GM12878 (cell line): Measurements from ENCODE around the gene GNAI2. TPM values are rescaled to one million over a fixed set of nuclear protein-coding genes. Genes with fewer than 3 reads are reported as not detected.

Experiments
- ATAC-seq: fragments of 200-7000 bp; cut with Tn5 transposase; 3 replicates; pipeline ENCODE4 v1.9.1; 2020; ENCODE audit warnings: mild to moderate bottlenecking, moderate library complexity
- BruUV-seq: library from RNA; stranded (reverse); fragments of 400-500 nt; replicated peaks from 2 replicates; lab custom pipeline; 2021; lab: Mats Ljungman, UMichigan
- CTCF ChIA-PET: fragments of 300-600 bp; sonication (Branson Sonifier 250); formaldehyde crosslinking; extraction: SDS; loops from one replicate; lab custom pipeline; 2021; ENCODE audit warnings: inconsistent platforms; lab: Yijun Ruan, JAX
- POLR2A ChIA-PET: fragments of 350-600 bp; formaldehyde crosslinking; extraction: SDS; loops from one replicate; lab custom pipeline; 2021; ENCODE audit warnings: inconsistent platforms; lab: Charles Lee
- RAD21 ChIA-PET: fragments of 300-600 bp; sonication (Branson Sonifier 250); formaldehyde crosslinking; loops from one replicate; lab custom pipeline; 2023; ENCODE audit warnings: antibody characterized with exemption; ENCODE audit not compliant: unreplicated experiment; lab: Charles Lee
- SMC1A ChIA-PET: fragments of 300-600 bp; sonication (Branson Sonifier 250); formaldehyde crosslinking; loops from one replicate; lab custom pipeline; 2023; ENCODE audit not compliant: unreplicated experiment, uncharacterized antibody; lab: Charles Lee
- DNase-seq: peaks from one replicate; pipeline ENCODE4 v3.0.0-alpha.2; 2011; ENCODE audit warnings: low read depth, low spot score
- FAIRE-seq: peaks from 3 replicates; lab custom pipeline; 2011; peaks lifted over from hg19 to GRCh38; lab: Jason Lieb, UNC
- H2AFZ ChIP-seq: 2 replicates; pipeline ENCODE4 v1.6.0; 2011; ENCODE audit warnings: low read depth, low read length, control low read depth; ENCODE audit not compliant: control insufficient read depth
- H3K27ac ChIP-seq: 2 replicates; pipeline ENCODE4 v1.5.1; 2011; ENCODE audit warnings: control low read depth; ENCODE audit not compliant: control insufficient read depth, insufficient read depth
- H3K27me3 ChIP-seq, 2 experiments: replicated peaks in 1 of 2; 2 replicates each; pipeline versions ENCODE4 v1.6.0 to v1.6.1; 2011; ENCODE audit warnings: low read length in 1 of 2; ENCODE audit not compliant: control insufficient read depth in 2 of 2, insufficient read depth in 2 of 2
- H3K36me3 ChIP-seq, 2 experiments: 2 replicates each; pipeline ENCODE4 v1.5.1; 2011; ENCODE audit warnings: low read length in 1 of 2; ENCODE audit not compliant: control insufficient read depth in 2 of 2, insufficient read depth in 2 of 2
- H3K4me1 ChIP-seq: 2 replicates; pipeline ENCODE4 v1.6.1; 2011; ENCODE audit warnings: mild to moderate bottlenecking, low read length, moderate library complexity, mixed read lengths; ENCODE audit not compliant: control insufficient read depth, insufficient read depth
- H3K4me2 ChIP-seq: 2 replicates; pipeline ENCODE4 v1.6.0; 2011; ENCODE audit warnings: control low read depth; ENCODE audit not compliant: control insufficient read depth, insufficient read depth
- H3K4me3 ChIP-seq: fragments of 200-600 bp; sonication (generic); 2 replicates; pipeline ENCODE4 v1.5.1; 2016
- H3K79me2 ChIP-seq: 2 replicates; pipeline ENCODE4 v1.6.0; 2011; ENCODE audit warnings: low read length; ENCODE audit not compliant: control insufficient read depth, insufficient read depth
- H3K9ac ChIP-seq: 2 replicates; pipeline ENCODE4 v1.8.0; 2011; ENCODE audit warnings: low read length, control low read depth, mixed read lengths; ENCODE audit not compliant: control insufficient read depth, insufficient read depth
- H3K9me3 ChIP-seq: replicated peaks from 3 replicates; pipeline ENCODE4 v1.5.1; 2011; ENCODE audit warnings: mild to moderate bottlenecking, low read length; ENCODE audit not compliant: control insufficient read depth, insufficient read depth
- H4K20me1 ChIP-seq: 2 replicates; pipeline ENCODE4 v1.6.0; 2011; ENCODE audit not compliant: control insufficient read depth, insufficient read depth
- BMI1 ChIP-seq: fragments of 450-650 bp; IDR thresholded peaks from 2 replicates; pipeline ENCODE4 v1.6.1; 2016; ENCODE audit warnings: mild to moderate bottlenecking, moderate library complexity, borderline replicate concordance
- PAX5 ChIP-seq: IDR thresholded peaks from 2 replicates; pipeline ENCODE4 v1.6.1; 2011; ENCODE audit warnings: low read depth, low read length, borderline replicate concordance
- POLR2AphosphoS2 ChIP-seq: IDR thresholded peaks from 2 replicates; pipeline ENCODE4 v1.6.1; 2011; ENCODE audit warnings: low read depth, mild to moderate bottlenecking, low read length, improper control_type of control experiment, moderate library complexity
- RCOR1 ChIP-seq: conservative IDR thresholded peaks from 2 replicates; pipeline ENCODE4 v1.6.1; 2012; ENCODE audit warnings: low read depth, low read length, improper control_type of control experiment
- TARDBP ChIP-seq: IDR thresholded peaks from 2 replicates; pipeline ENCODE4 v1.6.1; 2016; ENCODE audit warnings: borderline replicate concordance
- WGBS: methylation state at CpG from one replicate; pipeline ENCODE4 v1.1.6; 2016; ENCODE audit warnings: low lambda C conversion rate; ENCODE audit not compliant: insufficient replicate concordance, insufficient coverage; ENCODE audit errors: missing lambda C conversion rate; 5-methylcytosine and 5-hydroxymethylcytosine counted together
- in situ Hi-C: fragments of 300-500 bp; cut with MboI; formaldehyde crosslinking; loops from 9 replicates; pipeline ENCODE4 v1.14.3; 2018; ENCODE audit warnings: mixed read lengths
- intact Hi-C: fragments of 100-400 bp; cut with micrococcal nuclease; formaldehyde crosslinking; loops from one replicate; pipeline ENCODE4 v1.14.2; 2022; ENCODE audit not compliant: unreplicated experiment
- polyA plus RNA-seq, 11 experiments: library from polyadenylated mRNA; depleted of rRNA in 4 of 11; unstranded in 6 of 11; stranded (reverse) in 5 of 11; fragments of >200 nt; fragmentation: Nextera tagmentation in 4 of 11; fragmentation: Illumina TruSeq in 1 of 11; extraction: Ambion mirVana in 4 of 11; extraction: Trizol in 1 of 11; gene quantifications; 1 replicate in 1 of 11; 2 replicates in 10 of 11; pipeline versions ENCODE4 v1.2.1 to v1.2.3, GENCODE V29; 2011 to 2016; ENCODE audit warnings: inconsistent platforms in 2 of 11, missing spikeins in 2 of 11, low read depth in 1 of 11
- total RNA-seq, 4 experiments: library from RNA; depleted of rRNA in 3 of 4; stranded (reverse); fragments of >200 nt in 3 of 4; fragmentation: Illumina TruSeq in 1 of 4; extraction: Trizol in 1 of 4; gene quantifications; 2 replicates each; pipeline versions ENCODE4 v1.2.1 to v1.2.3, GENCODE V29; 2013 to 2021
- TF ChIP-seq, protein P1 (sequence below): fragments of 450-650 bp; formaldehyde crosslinking; IDR thresholded peaks from 2 replicates; pipeline ENCODE4 v1.5.0; 2022; ENCODE audit warnings: mild to moderate bottlenecking, missing genetic modification characterization

Gene GNAI2
- total and polyA plus RNA-seq, 10 of the 15 experiments (the other 5 are each of a cell fraction or from before 2014, with no cell fraction given) = 5.0 to 346 (median 237) TPM

DNA sequence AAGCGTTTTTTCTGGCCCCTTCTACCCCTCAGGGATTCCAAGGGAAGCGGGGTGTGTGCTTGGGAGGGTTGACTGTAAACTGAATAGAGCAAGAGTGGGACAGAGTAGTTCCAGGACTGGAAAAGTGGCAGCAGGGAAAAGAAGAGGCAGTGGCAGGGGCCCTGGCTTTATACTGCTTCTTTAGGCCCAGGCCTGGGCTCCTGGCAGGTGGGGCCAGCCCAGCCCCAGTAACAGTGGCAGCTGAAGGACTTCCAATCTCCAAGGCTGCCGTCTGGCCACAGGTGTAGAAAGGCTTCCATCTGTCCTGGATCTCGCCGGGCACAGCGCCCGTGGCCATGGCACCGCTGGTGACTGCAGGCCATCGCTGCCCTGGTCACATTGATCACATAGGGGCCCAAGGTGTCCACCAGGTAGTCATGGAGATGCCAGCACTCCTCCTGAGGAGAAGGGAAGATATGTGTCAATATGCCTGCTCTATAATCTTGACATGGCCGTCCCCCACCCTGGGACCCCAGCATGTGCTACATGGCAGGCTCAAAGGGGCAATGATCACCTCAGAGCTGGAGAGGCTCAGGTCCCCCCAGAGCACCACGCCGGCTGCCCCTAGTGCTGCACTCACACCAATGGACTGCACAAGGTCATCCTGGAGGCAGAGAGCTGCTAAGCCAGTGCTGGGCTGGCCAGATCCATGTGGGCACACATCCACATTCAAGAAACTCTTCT, 57.2 kb downstream of the GNAI2 start (continued):
- TF ChIP-seq, protein P1, sequence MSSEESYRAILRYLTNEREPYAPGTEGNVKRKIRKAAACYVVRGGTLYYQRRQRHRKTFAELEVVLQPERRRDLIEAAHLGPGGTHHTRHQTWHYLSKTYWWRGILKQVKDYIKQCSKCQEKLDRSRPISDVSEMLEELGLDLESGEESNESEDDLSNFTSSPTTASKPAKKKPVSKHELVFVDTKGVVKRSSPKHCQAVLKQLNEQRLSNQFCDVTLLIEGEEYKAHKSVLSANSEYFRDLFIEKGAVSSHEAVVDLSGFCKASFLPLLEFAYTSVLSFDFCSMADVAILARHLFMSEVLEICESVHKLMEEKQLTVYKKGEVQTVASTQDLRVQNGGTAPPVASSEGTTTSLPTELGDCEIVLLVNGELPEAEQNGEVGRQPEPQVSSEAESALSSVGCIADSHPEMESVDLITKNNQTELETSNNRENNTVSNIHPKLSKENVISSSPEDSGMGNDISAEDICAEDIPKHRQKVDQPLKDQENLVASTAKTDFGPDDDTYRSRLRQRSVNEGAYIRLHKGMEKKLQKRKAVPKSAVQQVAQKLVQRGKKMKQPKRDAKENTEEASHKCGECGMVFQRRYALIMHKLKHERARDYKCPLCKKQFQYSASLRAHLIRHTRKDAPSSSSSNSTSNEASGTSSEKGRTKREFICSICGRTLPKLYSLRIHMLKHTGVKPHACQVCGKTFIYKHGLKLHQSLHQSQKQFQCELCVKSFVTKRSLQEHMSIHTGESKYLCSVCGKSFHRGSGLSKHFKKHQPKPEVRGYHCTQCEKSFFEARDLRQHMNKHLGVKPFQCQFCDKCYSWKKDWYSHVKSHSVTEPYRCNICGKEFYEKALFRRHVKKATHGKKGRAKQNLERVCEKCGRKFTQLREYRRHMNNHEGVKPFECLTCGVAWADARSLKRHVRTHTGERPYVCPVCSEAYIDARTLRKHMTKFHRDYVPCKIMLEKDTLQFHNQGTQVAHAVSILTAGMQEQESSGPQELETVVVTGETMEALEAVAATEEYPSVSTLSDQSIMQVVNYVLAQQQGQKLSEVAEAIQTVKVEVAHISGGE (CRISPR knock-in tag) = no peak
- TF ChIP-seq, all 136 proteins: peak for 0

DNA sequence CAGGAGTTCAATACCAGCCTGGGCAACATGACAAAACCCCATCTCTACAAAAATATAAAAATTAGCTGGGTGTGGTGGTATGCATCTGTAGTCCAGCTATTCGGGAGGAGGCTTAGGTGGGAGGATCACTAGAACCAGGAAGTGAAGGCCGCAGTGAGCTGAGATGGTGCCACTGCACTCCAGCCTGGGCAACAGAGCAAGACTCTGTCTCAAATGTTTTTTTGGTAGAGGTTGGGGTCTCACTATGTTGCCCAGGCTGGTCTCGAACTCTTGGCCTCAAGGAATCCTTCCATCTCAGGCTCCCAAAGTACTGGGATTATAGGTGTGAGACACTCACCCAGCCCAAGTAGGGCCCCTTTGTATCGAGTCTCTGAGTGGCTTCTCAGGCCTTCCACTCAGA, 58.1 kb downstream of the GNAI2 start:
- RAD21 ChIA-PET = no interaction called here
- in situ Hi-C loops = no loop called here
- POLR2A ChIA-PET = no interaction called here
- SMC1A ChIA-PET = no interaction called here
- Histone ChIP-seq H3K9ac (no peak overlapping the region), H3K79me2 (peaks cover 21% of the 10 kb centered on the region), H2AFZ (no peak overlapping the region), H3K9me3 (no peaks in the 10 kb centered on the region), H3K27ac (no peak overlapping the region), H3K36me3 (peaks cover 0 to 11% of the 10 kb centered on the region in 2 experiments; a peak in 2 of 4 replicates), H3K4me3 (no peak overlapping the region), H3K27me3 (no peaks in the 10 kb centered on the region), H3K4me2 (no peak overlapping the region), H3K4me1 (peaks cover 7% of the 10 kb centered on the region), H4K20me1 (no peaks in the 10 kb centered on the region)
- no peak for DNase-seq
- no peak for TF ChIP-seq RCOR1
- TF ChIP-seq PAX5 = no peak
- no peak for TF ChIP-seq POLR2AphosphoS2
- no peak for TF ChIP-seq TARDBP
- TF ChIP-seq BMI1 = no peak
- CTCF ChIA-PET = no interaction called here
- intact Hi-C loops = no loop called here
- no peak for FAIRE-seq
- no TSS peak for BruUV-seq
- no peak for ATAC-seq
- WGBS = 80% methylated on average over 4 of the region's 4 CpGs
